Globus pallidus (tissue), 1 donor: Measurements from ENCODE around the gene ANKRD13A.

Source experiments
- DNase-seq: peaks from one replicate; pipeline ENCODE4 v3.0.0-alpha.2; 2015; ENCODE audit warnings: low spot score

The ANKRD13A gene

DNA sequence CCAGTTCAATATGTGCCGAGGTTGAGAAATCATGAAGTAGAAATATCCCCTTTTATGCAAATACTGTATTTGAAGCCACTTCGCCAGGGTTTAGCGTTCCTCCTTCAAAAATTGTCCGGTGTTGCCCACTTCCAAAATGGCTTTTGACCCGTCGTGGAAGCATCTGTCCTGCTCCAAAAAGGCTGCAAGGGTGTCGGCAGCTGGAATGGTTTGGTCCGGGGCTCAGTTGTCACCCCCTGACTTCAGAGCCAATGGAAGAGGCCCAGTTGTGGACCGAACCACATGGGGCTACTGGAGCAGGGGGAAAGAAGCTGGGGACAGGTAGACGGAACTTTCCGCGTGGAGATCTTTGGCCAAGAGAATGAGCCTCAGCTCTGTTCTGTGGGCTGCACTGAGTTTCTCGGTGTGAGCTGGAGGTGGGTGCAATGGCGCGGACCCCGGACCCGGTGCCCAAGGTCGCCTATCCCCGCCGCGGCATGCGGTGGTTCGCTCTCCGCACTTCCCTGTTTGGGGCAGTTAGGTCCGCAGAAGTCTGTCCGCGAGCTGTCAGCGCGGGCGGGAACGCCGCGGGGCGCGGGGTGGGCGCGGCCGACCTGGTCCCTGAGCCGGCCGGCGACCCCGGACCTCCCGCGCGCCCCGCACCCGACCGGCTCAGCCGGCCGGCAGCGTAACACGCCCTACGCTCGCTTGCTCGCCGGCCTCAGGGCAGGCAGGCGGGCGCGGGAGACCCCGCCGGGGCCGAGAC lies at the start of gene ANKRD13A:
ANKRD13A (plus strand) TSS at position 527 of the 745 bp plus-strand sequence. CDS start 259 bp downstream, outside the sequence.
- DNase-seq: peak; percentile 94

DNA sequence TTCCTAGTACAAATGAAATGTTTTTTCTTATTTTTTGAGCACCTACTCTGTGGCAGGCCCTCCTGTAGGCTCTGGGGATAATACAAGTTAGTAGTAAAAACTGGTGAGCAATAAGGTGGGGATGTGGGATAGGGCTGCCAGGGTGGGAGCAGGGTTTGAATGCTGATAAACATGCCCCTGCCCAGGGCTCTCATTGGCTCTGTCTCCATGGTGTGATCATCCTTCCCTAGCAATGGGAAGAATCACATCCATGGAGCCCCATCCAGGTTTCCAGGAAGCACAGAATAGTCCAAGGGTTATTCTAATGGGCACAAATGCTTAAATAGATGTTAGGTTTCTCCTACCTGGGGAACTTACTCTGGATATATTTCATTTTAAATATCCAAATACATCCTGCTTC lies 48.6 kb upstream of the ANKRD13A start:
- DNase-seq: no peak

DNA sequence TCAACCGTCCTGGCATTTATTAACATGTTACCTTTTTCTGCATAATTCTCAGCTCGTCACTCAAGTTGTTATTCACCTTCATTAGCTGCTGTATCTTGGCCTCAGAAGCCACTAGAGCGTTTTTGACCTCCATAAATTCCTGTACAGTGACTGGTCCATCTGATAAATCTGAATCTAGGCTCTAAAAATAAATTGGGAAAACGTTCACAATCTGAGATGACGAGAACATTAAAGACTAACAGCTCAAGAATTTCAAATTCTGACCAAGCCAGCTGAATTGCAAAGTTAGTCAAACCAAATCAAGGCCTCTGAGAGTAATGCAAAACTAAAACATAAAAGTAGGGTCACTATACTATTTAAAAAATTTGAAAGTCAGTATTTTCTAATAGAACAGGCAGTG lies 48.1 kb upstream of the ANKRD13A start:
- DNase-seq: no peak

DNA sequence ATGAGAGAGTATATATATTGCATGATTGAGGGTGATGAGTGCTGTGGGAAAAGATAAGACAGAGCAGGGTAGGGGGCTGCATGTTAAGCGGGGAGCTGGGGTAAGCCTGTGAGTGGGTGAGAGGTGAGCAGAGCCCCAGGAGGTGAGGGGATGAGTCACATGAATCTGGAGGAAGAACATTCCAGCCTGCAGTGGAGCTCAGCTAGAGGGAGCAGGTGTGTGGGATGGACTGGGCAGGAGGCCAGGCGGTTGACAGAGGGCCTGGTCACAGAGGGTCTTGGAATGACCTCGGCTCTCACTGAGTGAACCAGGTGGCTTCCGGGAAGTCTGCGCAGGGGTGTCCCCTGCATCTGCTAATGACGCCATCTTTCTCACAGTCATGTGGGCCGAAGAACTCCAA lies 47.5 kb upstream of the ANKRD13A start:
- DNase-seq: no peak

DNA sequence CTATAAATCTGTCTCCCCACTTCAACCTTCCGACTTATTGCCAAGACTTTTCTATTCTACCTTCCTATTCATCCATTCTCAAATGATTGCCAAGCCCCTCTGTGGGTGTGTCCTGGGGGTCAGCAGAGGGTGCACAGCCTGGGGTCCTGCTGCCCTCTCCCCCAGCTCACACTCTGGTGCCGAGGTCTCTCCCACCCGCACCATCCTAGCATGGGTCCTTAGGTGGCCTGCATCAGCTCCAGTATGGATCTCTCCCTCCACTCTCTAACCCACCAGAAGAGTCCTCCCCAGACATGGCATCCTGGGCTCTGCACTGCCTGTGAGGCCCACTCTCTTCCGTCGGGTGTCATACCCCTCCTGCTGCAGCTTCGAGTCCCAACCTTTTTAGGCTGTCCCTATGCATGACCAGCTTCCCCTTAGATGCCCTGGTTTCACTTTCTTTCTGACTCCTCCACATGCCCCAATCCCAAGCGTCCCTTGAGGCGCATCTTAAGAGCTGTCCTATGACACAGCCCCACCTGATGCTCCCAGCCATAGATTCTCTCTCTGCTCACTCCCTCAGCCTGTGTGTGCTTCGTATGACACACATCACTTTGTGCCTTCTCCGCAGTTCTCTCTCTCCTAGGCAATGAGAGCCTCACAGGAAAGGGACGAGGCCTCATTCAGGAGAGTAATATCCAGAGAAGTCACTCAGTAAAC lies 46.9 kb upstream of the ANKRD13A start:
- no peak for DNase-seq

DNA sequence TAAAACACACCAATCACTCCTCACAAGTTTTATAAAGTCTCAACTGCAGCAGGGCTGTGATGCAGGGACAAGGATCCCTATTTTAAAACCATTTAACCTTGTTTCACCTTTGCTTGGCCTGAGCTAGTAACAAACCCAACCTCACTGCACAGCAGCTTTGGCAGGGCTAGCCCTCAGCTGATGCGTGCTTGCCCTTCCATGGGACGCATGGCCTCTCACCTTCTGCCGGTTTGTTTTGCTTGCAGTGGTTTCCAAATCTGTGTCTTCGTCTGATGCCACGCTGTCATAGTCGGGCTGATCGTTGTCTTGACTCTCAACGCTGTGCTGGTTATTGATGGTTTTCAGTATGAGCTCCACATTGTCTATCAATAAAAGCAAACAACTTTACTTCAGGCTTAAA lies 46.4 kb upstream of the ANKRD13A start:
- DNase-seq: no peak

DNA sequence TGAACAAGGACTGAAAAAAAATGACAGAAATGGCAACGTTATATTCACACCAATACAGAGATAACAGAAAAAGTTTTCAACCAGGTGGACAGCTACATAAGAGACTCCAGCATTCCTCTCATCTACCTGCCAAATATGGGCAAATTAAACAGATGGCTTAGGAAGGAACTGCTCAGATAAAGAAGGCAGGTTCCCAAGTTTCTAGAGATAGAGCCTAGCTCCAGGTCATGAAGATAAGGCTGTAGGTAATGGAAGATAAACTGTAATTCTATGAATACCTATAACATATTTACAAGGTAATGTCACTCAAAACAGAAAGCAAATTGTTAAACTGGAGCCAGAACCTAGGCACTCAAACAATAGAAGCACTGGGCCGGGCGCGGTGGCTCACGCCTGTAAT lies 45.6 kb upstream of the ANKRD13A start:
- DNase-seq: no peak

DNA sequence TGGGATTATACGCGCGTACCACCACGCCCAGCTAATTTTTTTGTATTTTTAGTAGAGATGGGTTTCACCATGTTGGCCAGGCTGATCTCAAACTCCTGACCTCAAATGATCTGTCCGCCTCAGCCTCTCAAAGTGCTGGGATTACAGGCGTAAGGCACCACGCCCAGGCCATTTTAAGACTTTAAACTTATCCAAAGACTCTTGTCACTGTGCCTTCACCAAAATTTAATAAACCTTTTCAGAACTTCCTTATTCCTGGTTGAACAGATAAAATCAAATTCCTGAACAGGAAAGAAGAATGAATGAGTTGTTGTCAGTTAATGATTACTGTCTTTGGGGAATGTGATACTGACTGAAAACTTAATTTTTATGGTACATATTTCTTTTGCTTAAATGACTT lies 40.9 kb upstream of the ANKRD13A start:
- no peak for DNase-seq

DNA sequence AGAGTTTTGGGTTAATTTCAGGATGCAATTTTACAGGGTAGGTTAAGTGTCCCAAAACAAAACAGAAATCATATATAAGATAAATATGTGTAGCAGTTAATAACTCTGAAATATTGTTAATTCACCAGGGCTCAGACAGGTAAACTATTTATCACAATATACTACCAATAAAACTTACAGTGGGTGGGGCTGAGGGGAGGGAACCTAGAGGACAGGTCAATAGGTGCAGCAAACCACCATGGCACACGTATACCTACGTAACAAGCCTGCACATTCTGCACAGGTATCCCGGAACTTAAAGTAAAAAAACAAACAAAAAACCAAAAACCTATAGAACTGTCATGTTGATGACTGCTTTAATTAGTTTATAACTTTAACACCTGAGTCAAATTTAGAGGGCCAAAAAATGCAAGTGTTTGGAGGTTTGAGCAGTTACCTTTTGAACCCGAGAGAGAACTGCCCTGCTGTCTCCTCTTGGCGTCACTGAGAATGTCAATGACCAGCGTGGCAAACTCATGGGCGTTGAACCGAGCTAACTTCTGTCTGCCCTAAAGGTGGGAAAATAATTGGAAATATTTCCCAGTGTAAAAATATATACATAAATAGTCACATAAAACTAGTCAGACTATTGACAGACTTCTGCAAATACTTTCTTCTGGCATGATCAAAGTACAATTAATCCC lies 39.7 kb upstream of the ANKRD13A start:
- no peak for DNase-seq

DNA sequence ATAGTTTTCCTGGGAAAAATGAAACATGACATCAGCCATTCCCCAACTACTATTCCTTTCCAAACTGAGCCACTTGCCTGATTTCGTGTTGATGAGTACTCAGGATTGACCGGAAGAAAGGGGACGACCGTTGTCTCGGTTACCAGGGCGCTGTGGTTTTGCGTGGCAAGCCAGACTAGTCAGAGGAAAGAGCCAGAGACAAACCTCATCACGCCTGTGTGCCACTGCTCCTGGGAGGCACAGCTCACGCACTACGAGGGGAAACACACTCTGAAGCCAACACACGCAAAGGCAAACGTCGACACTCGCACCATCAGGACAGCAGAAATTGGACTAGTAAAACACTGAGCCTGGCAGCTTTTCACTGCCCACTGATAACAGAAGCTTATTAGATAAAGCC lies 38.0 kb upstream of the ANKRD13A start:
- no peak for DNase-seq

DNA sequence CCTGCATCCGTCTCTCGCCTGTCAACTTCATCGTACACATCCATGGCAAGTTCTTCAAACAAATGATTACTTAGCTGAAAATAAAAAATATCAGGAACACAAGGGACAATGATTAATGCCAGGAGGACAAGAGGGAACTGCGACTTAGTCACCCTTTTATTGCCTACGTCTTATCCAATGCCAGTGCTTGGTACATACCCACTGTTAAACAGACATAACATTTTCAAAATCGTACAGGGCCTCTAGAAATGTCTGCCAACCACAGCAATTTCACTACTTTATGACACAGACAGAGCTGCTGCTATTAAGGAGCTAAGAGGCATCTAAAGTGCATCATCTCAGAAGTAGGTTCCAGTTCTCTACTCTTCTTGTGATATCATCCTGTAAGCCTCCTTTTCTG lies 37.6 kb upstream of the ANKRD13A start:
- no peak for DNase-seq

DNA sequence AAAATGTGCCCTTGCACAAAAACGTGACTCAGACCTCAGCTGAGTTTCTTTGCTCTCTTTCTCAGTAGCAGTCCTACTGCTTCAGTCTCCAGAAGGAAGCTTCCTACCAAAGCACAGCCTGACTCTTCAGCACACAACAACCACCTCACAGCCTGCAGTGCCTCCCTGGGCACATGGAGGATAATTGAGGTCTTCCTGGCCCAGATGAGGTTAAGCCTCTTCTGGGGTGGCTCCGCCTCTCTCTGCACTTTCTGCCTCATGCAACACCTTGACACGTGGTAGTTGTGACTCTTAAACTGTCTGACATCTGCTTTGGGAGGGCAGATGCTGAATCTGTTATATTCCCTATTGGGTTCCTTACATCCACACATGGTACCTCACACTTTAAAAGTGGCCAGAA lies 36.8 kb upstream of the ANKRD13A start:
- no peak for DNase-seq

DNA sequence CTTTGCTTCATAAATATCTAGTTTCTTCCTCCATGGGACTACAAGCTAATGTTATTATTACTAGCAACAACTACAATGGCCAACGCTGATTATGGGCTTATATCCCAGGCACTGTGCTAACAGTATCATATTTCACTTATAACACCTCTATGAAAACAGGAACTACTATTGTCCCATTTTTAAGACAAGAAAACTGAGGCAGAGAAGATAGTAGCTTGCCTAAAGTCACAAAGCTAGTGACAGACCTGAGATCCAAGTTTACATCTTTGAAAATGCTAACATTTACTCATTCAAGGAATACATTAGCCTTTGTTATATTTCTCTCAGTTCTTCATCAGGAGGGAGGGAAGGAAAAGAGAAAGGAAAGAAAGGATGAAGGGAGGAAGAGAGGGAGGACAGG lies 35.9 kb upstream of the ANKRD13A start:
- no peak for DNase-seq

DNA sequence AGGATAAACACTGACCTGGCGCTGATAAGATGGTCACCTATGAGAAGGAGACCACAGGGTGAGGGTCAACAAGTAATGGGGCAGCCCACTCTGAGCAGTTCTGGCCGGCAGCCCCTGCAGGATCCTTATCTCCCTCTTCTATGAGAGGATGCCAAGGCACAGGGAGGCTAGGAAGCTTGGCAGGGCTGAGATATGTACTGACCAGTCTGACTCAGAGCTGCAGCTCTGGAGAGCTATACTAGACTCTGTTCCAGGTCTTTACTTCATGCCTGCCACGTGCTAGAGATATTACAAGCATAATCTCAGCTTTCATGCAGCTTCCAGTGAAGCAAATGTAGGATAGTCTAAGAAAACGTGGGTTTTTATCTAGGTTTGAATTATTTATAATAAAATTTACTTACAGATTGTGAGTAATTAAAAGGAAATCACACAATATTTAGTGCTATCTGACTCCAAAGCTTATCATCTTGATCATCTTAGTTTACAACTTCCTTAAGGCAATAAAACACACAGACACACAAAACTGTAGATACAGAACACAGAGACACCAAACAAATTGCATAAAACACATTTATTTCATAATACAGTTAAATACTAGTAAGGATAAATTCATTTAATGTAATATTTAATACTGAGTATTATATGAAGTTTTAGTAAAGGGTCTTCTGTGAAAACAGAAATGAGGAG lies 35.3 kb upstream of the ANKRD13A start:
- no peak for DNase-seq

DNA sequence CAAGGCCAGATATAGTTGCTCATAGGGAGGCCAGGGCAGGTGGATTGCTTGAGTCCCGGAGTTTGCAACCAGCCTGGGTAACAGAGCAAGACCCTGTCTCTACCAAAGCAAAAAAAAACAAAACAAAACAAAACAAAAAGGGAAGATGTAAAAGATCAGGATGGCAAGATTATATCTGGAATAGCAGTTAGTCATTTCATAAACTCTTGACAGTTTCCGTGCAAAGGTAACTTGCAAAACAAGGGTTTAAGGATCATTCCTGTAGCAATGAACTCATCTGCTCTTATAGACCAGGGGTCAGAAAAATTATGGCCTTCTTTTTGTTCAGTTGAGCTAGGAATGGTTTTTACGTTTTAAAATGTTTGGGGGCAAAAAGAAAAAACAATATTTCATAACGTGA lies 32.7 kb upstream of the ANKRD13A start:
- no peak for DNase-seq

DNA sequence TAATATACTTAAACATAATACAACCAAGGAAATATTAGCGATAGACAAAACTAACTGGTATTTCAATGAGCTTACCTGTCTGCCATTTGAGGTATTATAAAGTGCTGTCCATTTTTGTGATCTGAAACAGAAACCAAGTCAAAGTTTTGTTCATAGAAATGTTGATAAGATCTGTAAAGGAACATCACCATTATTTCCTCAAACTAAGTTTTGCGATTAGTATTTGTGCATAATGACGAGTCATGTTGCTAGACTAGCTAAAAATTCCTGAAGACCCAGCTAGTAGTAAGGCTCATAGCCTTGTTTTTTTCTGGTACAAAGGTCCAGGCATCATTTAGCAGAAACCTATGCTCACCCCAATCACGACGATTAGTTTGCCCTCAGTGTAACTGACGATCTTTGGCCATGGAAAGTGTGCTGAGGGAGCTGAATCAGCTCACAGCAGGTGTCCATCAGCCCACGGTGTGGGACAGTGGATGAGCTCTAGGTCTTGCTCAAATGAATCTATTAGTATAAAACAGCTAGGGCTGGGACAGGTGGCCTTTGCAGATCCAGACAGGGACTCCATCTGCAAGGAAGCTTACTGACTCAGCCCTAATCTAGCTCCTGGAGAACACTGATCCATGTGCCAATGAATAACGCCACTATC lies 31.7 kb upstream of the ANKRD13A start:
- DNase-seq: no peak

DNA sequence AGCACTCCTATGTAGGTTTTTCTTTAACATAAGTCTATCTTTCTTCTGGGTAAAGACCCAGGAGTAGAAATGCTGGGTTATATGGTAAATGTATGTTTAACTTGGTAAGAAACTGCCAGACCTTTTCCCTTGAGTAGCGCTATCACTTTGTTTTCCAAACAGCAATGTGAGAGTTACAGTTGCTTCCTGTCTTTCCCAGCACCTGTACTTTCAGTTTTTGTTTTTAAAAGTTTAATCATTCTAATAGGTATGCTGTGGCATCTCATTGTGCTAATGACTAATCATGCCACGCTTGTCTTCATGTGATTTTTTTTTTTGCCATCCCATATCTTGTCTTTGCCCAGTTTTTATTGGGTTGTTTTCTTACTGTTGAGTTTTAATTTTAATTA lies 31.2 kb upstream of the ANKRD13A start:
- DNase-seq: no peak

DNA sequence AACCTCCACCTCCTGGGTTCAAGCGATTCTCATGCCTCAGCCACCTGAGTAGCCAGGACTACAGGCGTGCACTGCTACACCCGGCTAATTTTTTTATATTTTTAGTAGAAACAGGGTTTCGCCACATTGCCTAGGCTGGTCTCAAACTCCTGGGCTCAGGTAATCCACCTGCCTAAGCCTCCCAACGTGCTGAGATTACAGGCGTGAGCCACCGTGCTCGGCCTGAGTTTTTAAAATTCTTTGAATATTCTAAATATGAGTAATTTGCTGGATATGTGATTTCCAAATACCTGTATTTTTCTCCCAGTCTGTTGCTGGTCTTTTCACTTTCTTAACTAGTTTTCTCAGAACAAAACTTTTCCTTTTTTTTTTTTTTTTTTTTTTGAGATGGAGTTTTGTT lies 30.4 kb upstream of the ANKRD13A start:
- DNase-seq: no peak

DNA sequence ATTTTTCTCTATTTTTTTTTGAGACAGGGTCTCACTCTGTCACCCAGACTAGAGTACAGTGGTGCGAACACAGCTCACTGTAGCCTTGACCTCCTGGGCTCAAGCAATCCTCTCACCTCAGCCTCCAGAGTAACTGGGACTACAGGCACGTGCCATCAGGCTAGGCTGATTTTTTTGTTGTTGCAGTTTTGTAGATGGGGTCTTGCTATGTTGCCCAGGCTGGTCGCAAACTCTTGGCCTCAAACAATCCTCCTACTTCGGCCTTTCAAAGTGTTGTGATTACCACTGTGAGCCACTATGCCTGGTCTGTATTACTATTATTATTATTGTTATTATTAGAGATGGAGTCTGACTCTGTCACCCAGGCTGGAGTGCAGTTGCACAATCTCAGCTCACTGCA lies 26.4 kb upstream of the ANKRD13A start:
- no peak for DNase-seq

DNA sequence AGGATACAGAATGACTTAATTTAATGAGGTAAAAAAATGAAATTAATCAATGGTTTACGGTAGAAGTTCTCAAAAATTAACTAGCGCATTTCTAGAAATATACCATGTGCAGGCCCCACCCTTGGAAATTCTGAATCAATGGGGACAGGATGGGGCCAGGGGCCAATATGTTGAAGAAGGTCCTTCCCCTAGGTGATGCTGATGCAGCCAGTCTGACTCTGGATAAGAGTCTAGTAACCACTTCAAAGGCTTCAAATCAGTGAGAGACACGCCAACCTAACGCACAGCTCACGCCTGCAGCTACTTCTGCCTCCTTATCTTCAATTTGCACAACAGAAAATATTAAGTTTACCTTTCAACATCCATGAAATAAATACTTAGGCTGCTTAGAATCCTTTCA lies 17.9 kb upstream of the ANKRD13A start:
- DNase-seq: no peak

DNA sequence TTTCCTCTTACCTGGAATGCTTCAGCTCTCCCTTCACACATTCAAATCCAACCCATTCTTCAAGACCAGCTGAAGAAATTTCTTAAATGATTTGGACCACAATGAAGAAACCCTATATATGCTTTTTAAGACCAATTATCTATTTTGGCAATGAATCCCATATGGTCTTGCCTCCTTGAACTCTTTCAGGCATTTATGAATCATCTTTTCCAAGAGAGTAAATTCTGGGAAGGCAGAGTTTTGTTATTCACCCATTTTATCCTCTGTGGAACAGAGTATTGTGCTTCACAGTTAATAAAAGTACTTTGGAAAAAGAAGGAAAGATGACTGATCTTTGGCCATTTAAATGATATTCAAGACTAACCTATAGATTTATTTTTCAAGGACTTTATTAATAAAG lies 17.0 kb upstream of the ANKRD13A start:
- no peak for DNase-seq
